ENCODE data around the gene ZNF735. TPM values are rescaled to one million over a fixed set of nuclear protein-coding genes. Genes with fewer than 3 reads are reported as not detected.

Gene ZNF735
- total and polyA plus RNA-seq, 8 donors = not detected

DNA sequence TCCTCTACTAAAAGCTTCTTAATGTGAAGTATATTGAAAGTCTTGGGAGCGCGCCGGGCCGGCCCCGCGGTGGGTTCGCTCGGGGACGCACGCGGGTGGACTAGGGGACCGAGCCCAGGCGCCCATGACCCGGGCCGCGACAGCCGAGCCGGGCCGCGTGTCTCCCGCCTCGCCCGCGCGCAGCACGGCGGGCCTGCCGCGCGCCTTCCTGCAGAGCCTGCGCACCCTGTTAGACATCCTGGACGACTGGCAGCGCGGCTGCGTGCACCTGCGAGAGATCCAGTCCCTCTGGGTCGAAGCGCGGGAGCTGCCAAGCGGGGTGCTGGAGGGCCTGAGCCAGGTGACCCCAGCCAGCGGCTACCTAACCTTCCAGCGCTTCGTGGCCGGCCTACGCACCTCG, 25.4 kb upstream of the ZNF735 start:
- TF ChIP-seq EP300 (IDR thresholded peaks at IDR 0.05) (no peak), POLR2A (IDR thresholded peaks at IDR 0.05) (no peak), POLR2AphosphoS5 (IDR thresholded peaks at IDR 0.05) (no peak)
- TF ChIP-seq, protein P1, sequence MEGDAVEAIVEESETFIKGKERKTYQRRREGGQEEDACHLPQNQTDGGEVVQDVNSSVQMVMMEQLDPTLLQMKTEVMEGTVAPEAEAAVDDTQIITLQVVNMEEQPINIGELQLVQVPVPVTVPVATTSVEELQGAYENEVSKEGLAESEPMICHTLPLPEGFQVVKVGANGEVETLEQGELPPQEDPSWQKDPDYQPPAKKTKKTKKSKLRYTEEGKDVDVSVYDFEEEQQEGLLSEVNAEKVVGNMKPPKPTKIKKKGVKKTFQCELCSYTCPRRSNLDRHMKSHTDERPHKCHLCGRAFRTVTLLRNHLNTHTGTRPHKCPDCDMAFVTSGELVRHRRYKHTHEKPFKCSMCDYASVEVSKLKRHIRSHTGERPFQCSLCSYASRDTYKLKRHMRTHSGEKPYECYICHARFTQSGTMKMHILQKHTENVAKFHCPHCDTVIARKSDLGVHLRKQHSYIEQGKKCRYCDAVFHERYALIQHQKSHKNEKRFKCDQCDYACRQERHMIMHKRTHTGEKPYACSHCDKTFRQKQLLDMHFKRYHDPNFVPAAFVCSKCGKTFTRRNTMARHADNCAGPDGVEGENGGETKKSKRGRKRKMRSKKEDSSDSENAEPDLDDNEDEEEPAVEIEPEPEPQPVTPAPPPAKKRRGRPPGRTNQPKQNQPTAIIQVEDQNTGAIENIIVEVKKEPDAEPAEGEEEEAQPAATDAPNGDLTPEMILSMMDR (IDR thresholded peaks at IDR 0.05) = no peak
- Histone ChIP-seq H3K27me3 (peaks cover 0 to 40% (median 0%) of the 10 kb centered on the region in 3 donors), H3K9me3 (peaks cover 0 to 49% (median 30%) of the 10 kb centered on the region in 4 donors), H3K4me3 (peak overlapping the region in 1 of 4 donors; percentile 4), H3K27ac (no peak overlapping the region), H3K4me1 (peaks cover 0 to 14% (median 3%) of the 10 kb centered on the region in 4 donors), H3K36me3 (no peaks in the 10 kb centered on the region)
- 28 to 56% (median 42%) methylated on average over 26 to 46 of the region's 46 CpGs for WGBS, 5 donors
- no peak for DNase-seq
- intact Hi-C loops (cut with DNase I; ENCODE audit: low total_unique reads) = loop anchor here (10.0 kb wide), 1 partner anchor 433 kb away; no protein-coding TSS in a partner anchor

DNA sequence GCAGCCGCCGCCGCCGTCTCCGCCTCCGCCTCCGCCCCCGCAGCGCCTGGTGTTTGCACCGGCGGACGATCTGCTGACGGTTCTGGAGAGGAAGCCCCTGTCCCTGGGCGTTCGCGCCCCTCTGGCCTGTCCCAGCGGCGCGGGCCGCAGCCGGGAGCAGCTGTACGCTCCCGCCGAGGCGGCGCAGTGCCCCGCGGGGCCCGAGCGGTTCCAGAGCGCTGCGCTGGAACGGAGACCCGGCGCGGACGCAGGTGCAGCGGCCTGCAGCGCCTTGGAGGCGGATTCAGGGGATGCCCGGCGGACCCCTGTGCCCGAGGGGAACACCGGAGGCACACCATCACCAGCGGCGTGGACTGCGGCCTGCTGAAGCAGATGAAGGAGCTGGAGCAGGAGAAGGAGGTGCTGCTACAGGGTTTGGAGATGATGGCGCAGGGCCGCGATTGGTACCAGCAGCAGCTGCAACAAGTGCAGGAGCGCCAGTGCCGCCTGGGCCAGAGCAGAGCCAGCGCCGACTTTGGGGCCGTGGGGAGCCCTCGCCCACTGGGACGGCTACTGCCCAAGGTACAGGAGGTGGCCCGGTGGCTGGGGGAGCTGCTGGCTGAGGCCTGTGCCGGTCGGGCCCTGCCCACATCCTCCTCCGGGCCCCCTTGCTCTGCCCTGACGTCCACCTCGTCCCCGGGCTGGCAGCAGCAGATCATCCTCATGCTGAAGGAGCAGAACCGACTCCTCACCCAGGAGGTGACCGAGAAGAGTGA, 24.8 kb upstream of the ZNF735 start:
- H3K27ac ChIP-seq = no peak overlapping the region
- no peaks in the 10 kb centered on the region for H3K36me3 ChIP-seq
- peaks cover 0 to 40% (median 0%) of the 10 kb centered on the region in 3 donors for H3K27me3 ChIP-seq
- peak overlapping the region in 1 of 4 donors; percentile 4 for H3K4me3 ChIP-seq
- peaks cover 0 to 49% (median 31%) of the 10 kb centered on the region in 4 donors for H3K9me3 ChIP-seq
- intact Hi-C loops (cut with DNase I; ENCODE audit: low total_unique reads) = loop anchor here (10.0 kb wide), 1 partner anchor 433 kb away; no protein-coding TSS in a partner anchor
- no peak for DNase-seq
- H3K4me1 ChIP-seq = peaks cover 0 to 14% (median 3%) of the 10 kb centered on the region in 4 donors
- TF ChIP-seq POLR2A (IDR thresholded peaks at IDR 0.05) (no peak), EP300 (IDR thresholded peaks at IDR 0.05) (no peak), POLR2AphosphoS5 (IDR thresholded peaks at IDR 0.05) (no peak)
- TF ChIP-seq, protein P1 (IDR thresholded peaks at IDR 0.05) = no peak
- WGBS, 5 donors = 27 to 43% (median 35%) methylated on average over 1 to 66 of the region's 66 CpGs

DNA sequence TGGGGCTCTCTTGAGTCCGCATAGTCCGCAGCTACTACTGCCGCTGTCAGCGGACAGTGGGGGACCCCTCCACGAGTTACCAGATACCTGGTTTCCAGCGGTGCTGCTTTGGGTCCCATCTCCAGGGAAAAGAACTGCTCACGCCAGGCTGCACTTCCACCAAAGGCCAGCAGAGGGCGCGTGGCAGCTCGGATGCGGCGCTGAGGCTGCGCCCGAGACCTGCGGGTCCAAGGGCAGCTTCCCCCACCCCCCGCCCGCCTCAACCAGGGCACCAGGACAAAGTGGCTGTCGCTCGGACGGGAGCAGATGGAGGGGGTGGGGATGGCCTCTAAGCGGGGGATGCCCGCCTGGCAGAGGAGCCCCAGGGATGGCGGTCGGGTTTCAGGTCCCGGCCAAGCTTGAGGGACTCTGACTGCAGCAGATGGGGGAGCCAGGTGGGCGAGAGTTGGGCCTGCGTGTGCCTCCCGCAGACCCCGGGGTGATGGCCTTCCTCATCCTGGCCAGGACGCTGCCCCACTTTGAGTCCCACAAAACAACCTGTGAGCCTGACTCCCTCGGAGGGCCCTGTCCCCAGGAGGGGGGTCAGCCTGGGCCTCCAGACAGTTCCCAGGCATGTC, 23.8 kb upstream of the ZNF735 start:
- peaks cover 0 to 37% (median 0%) of the 10 kb centered on the region in 3 donors for H3K27me3 ChIP-seq
- H3K9me3 ChIP-seq = peaks cover 0 to 59% (median 40%) of the 10 kb centered on the region in 4 donors
- intact Hi-C loops (cut with DNase I; ENCODE audit: low total_unique reads) = loop anchor here (10.0 kb wide), 1 partner anchor 432 kb away; no protein-coding TSS in a partner anchor
- DNase-seq = no peak
- no peak overlapping the region for H3K4me3 ChIP-seq
- H3K36me3 ChIP-seq = no peaks in the 10 kb centered on the region
- no peak overlapping the region for H3K27ac ChIP-seq
- 13 to 28% (median 27%) methylated on average over 20 to 31 of the region's 31 CpGs for WGBS, 5 donors
- H3K4me1 ChIP-seq = peaks cover 0 to 14% (median 3%) of the 10 kb centered on the region in 4 donors
- TF ChIP-seq POLR2A (IDR thresholded peaks at IDR 0.05) (no peak), EP300 (IDR thresholded peaks at IDR 0.05) (no peak), POLR2AphosphoS5 (IDR thresholded peaks at IDR 0.05) (no peak)
- TF ChIP-seq, protein P1 (IDR thresholded peaks at IDR 0.05) = peak in 5 of 7 experiments; percentile 18 to 77 (median 61)

DNA sequence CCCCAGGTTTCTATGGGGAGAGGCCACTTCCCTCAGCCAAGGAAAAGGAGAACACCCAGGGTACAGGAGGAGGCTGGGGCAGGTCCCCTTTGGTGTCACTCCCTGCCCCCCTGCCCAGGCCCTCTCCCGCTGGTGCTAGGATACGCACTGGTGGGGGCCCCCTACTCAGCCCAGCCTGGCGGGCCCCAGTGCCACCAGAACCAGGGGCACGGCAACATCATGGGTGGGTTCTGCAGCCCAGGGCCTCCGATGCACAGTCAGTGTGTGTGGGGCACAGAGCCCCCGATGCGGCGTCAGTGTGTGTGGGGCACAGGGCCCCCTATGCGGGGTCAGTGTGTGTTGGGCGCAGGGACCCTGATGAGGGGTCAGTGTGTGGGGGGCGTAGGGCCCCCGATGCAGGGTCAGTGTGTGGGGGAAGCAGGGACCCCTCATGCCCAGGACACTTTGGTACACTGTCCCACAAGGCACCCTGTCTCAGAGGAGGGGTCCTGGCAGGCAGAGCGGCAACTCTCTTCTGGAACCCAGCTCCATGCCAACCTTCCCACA, 23.1 kb upstream of the ZNF735 start:
- Histone ChIP-seq H3K27ac (no peak overlapping the region), H3K4me1 (peaks cover 0 to 14% (median 3%) of the 10 kb centered on the region in 4 donors), H3K27me3 (peaks cover 0 to 37% (median 0%) of the 10 kb centered on the region in 3 donors), H3K4me3 (no peak overlapping the region), H3K36me3 (no peaks in the 10 kb centered on the region), H3K9me3 (peaks cover 0 to 60% (median 40%) of the 10 kb centered on the region in 4 donors)
- intact Hi-C loops (cut with DNase I; ENCODE audit: low total_unique reads) = loop anchor here (10.0 kb wide), 1 partner anchor 431 kb away; no protein-coding TSS in a partner anchor
- TF ChIP-seq, protein P1 (IDR thresholded peaks at IDR 0.05) = no peak
- TF ChIP-seq EP300 (IDR thresholded peaks at IDR 0.05) (no peak), POLR2A (IDR thresholded peaks at IDR 0.05) (no peak), POLR2AphosphoS5 (IDR thresholded peaks at IDR 0.05) (no peak)
- 92 to 97% (median 95%) methylated on average over 9 to 13 of the region's 13 CpGs; no CpG with 5 or more reads in 1 of the 5 donors for WGBS, 5 donors
- DNase-seq = no peak

All from stomach (tissue), 9 donors.